HG02623 (cell line): ENCODE results near the gene ERC2.

ENCODE experiments used
- ATAC-seq: cut with Tn5 transposase; IDR thresholded peaks from one replicate; pipeline ENCODE4 v1.9.1; 2021; ENCODE audit warnings: moderate library complexity; ENCODE audit not compliant: unreplicated experiment

ERC2 gene

GRCh38 chr3:56132762-56133161 lies 335.5 kb downstream of the ERC2 start:
- no peak for ATAC-seq

- ATAC-seq, result no peak
Measured at GRCh38 chr3:56131974-56132590, 336.2 kb downstream of the ERC2 start.

GRCh38 chr3:56130036-56130435 lies 338.2 kb downstream of the ERC2 start:
- ATAC-seq, result no peak

- ATAC-seq, result no peak
Measured at GRCh38 chr3:56126632-56127031, 341.6 kb downstream of the ERC2 start.

GRCh38 chr3:56125358-56126005 lies 342.8 kb downstream of the ERC2 start:
- ATAC-seq, result no peak

GRCh38 chr3:56124546-56124945 lies 343.7 kb downstream of the ERC2 start:
- no peak for ATAC-seq

GRCh38 chr3:56123487-56123886 lies 344.8 kb downstream of the ERC2 start:
- no peak for ATAC-seq

GRCh38 chr3:56122911-56123310 lies 345.4 kb downstream of the ERC2 start:
- ATAC-seq, result no peak

- ATAC-seq, result no peak
Measured at GRCh38 chr3:56121716-56122115, 346.6 kb downstream of the ERC2 start.

GRCh38 chr3:56119575-56120349 lies 348.5 kb downstream of the ERC2 start:
- no peak for ATAC-seq

GRCh38 chr3:56118968-56119367 lies 349.3 kb downstream of the ERC2 start:
- no peak for ATAC-seq

- no peak for ATAC-seq
Measured at GRCh38 chr3:56115698-56116097, 352.6 kb downstream of the ERC2 start.

- ATAC-seq, result no peak
Measured at GRCh38 chr3:56115199-56115598, 353.1 kb downstream of the ERC2 start.

GRCh38 chr3:56113908-56114307 lies 354.4 kb downstream of the ERC2 start:
- no peak for ATAC-seq

- no peak for ATAC-seq
Measured at GRCh38 chr3:56113231-56113630, 355.0 kb downstream of the ERC2 start.

- no peak for ATAC-seq
Measured at GRCh38 chr3:56111606-56112304, 356.5 kb downstream of the ERC2 start.

- ATAC-seq, result no peak
Measured at GRCh38 chr3:56110886-56111285, 357.4 kb downstream of the ERC2 start.

- ATAC-seq, result no peak
Measured at GRCh38 chr3:56107157-56107556, 361.1 kb downstream of the ERC2 start.

GRCh38 chr3:56102032-56102431 lies 366.2 kb downstream of the ERC2 start:
- no peak for ATAC-seq

- ATAC-seq, result no peak
Measured at GRCh38 chr3:56101576-56101975, 366.7 kb downstream of the ERC2 start.

GRCh38 chr3:56096999-56097398 lies 371.3 kb downstream of the ERC2 start:
- no peak for ATAC-seq

GRCh38 chr3:56094170-56094569 lies 374.1 kb downstream of the ERC2 start:
- ATAC-seq, result no peak
